K562 (cell line): Measurements from ENCODE around the gene IRAK4. TPM values are rescaled to one million over a fixed set of nuclear protein-coding genes. Genes with fewer than 3 reads are reported as not detected.

Experiments used
- ARID3B ChIP-seq: fragments of 250-450 bp; sonication (Bioruptor Pico); IDR thresholded peaks from 2 replicates; pipeline ENCODE4 v1.4.0; 2020; ENCODE audit warnings: borderline replicate concordance
- BRD9 ChIP-seq: fragments of 450-650 bp; IDR thresholded peaks from 2 replicates; pipeline ENCODE4 v1.6.1; 2018; ENCODE audit warnings: low read depth; ENCODE audit not compliant: partially characterized antibody
- CBFA2T3 ChIP-seq: fragments of 450-650 bp; IDR thresholded peaks from 2 replicates; pipeline ENCODE4 v1.6.1; 2017
- E2F3 ChIP-seq: fragments of 250-450 bp; sonication (Bioruptor Pico); IDR thresholded peaks from 2 replicates; pipeline ENCODE4 v1.4.0; 2020; ENCODE audit warnings: mild to moderate bottlenecking
- E2F6 ChIP-seq, 2 experiments: IDR thresholded peaks; 2 replicates each; pipeline ENCODE4 v1.6.1; 2011; ENCODE audit warnings: borderline replicate concordance in 1 of 2, control low read depth in 1 of 2, low read depth in 1 of 2, low read length in 1 of 2, mild to moderate bottlenecking in 1 of 2, mixed read lengths in 1 of 2, moderate library complexity in 1 of 2; ENCODE audit not compliant: insufficient read depth in 1 of 2, insufficient read length in 1 of 2, poor library complexity in 1 of 2, severe bottlenecking in 1 of 2; ENCODE audit errors: extremely low read depth in 1 of 2
- FOXA1 ChIP-seq: fragments of 450-650 bp; IDR thresholded peaks from 2 replicates; pipeline ENCODE4 v1.6.1; 2016; ENCODE audit warnings: mild to moderate bottlenecking, borderline replicate concordance
- FOXK2 ChIP-seq, 2 experiments: fragments of 450-650 bp; IDR thresholded peaks in 1 of 2; conservative IDR thresholded peaks in 1 of 2; 2 replicates each; pipeline ENCODE4 v1.6.1; 2016; ENCODE audit warnings: low read depth in 2 of 2, mild to moderate bottlenecking in 1 of 2
- GABPB2 ChIP-seq: fragments of 250-450 bp; sonication (Bioruptor Pico); conservative IDR thresholded peaks from 2 replicates; pipeline ENCODE4 v1.5.1; 2021; ENCODE audit warnings: mild to moderate bottlenecking
- HDAC2 ChIP-seq: fragments of 450-650 bp; IDR thresholded peaks from 2 replicates; pipeline ENCODE4 v1.6.1; 2016; ENCODE audit warnings: mild to moderate bottlenecking
- KHSRP ChIP-seq: fragments of 450-650 bp; IDR thresholded peaks from 2 replicates; pipeline ENCODE4 v1.6.1; 2017
- LEF1 ChIP-seq: fragments of 450-650 bp; IDR thresholded peaks from 2 replicates; pipeline ENCODE4 v1.6.1; 2016; ENCODE audit warnings: mild to moderate bottlenecking
- MAFF ChIP-seq: IDR thresholded peaks from 2 replicates; pipeline ENCODE4 v1.6.1; 2012; ENCODE audit warnings: low read length, improper control_type of control experiment
- MXI1 ChIP-seq: IDR thresholded peaks from 2 replicates; pipeline ENCODE4 v1.6.1; 2011; ENCODE audit warnings: low read depth, mild to moderate bottlenecking, improper control_type of control experiment, low read length
- MYC ChIP-seq, 2 experiments: fragments of 250-450 bp in 1 of 2; sonication (Bioruptor Pico) in 1 of 2; IDR thresholded peaks; 2 replicates each; pipeline versions ENCODE4 v1.5.1 to v1.6.1; 2012 to 2021; ENCODE audit warnings: low read depth in 2 of 2, borderline replicate concordance in 1 of 2, improper control_type of control experiment in 1 of 2, low read length in 1 of 2, mild to moderate bottlenecking in 1 of 2, moderate library complexity in 1 of 2
- NCOR1 ChIP-seq: fragments of 450-650 bp; IDR thresholded peaks from 2 replicates; pipeline ENCODE4 v1.6.1; 2016; ENCODE audit warnings: mild to moderate bottlenecking, moderate library complexity
- NR2C1 ChIP-seq, 2 experiments: fragments of 450-650 bp; IDR thresholded peaks; 2 replicates each; pipeline ENCODE4 v1.6.1; 2017; ENCODE audit warnings: mild to moderate bottlenecking in 2 of 2, antibody characterized with exemption in 1 of 2, inconsistent platforms in 1 of 2, missing compliant biosample characterization in 1 of 2, missing genetic modification characterization in 1 of 2
- NUFIP1 ChIP-seq: fragments of 450-650 bp; IDR thresholded peaks from 2 replicates; pipeline ENCODE4 v1.6.1; 2018; ENCODE audit not compliant: partially characterized antibody
- PHF8 ChIP-seq: fragments of 200-600 bp; sonication (generic); IDR thresholded peaks from 2 replicates; pipeline ENCODE4 v1.6.1; 2012; ENCODE audit warnings: mixed run types, mild to moderate bottlenecking, inconsistent platforms, low read length, moderate library complexity, borderline replicate concordance
- POLR2AphosphoS5 ChIP-seq: IDR thresholded peaks from 2 replicates; pipeline ENCODE4 v1.6.1; 2011; ENCODE audit warnings: mild to moderate bottlenecking, low read depth, low read length, moderate library complexity; ENCODE audit not compliant: control insufficient read depth, insufficient read depth
- TCF3 ChIP-seq: sonication (generic); formaldehyde crosslinking; IDR thresholded peaks from 2 replicates; pipeline ENCODE4 v1.4.0; 2020; ENCODE audit warnings: mild to moderate bottlenecking, missing genetic modification reagents
- THRB ChIP-seq: fragments of 450-650 bp; formaldehyde crosslinking; conservative IDR thresholded peaks from 2 replicates; pipeline ENCODE4 v1.4.0; 2022; ENCODE audit warnings: mild to moderate bottlenecking, missing genetic modification characterization
- XRCC4 ChIP-seq: IDR thresholded peaks from one replicate; pipeline ENCODE4 v1.6.1; 2011; ENCODE audit not compliant: insufficient read depth, insufficient read length; ENCODE audit errors: extremely low read depth
- ZBTB17 ChIP-seq: fragments of 450-650 bp; formaldehyde crosslinking; IDR thresholded peaks from 2 replicates; pipeline ENCODE4 v1.4.0; 2020; ENCODE audit warnings: mild to moderate bottlenecking
- ZNF12 ChIP-seq: sonication (generic); formaldehyde crosslinking; IDR thresholded peaks from 2 replicates; pipeline ENCODE4 v1.4.0; 2020; ENCODE audit warnings: mild to moderate bottlenecking, missing genetic modification reagents
- ZNF174 ChIP-seq: fragments of 250-450 bp; sonication (Bioruptor Pico); IDR thresholded peaks from 2 replicates; pipeline ENCODE4 v1.4.0; 2020; ENCODE audit warnings: mild to moderate bottlenecking
- ZNF324 ChIP-seq: fragments of 250-450 bp; sonication (Bioruptor Pico); IDR thresholded peaks from 2 replicates; pipeline ENCODE4 v1.4.0; 2020; ENCODE audit warnings: mild to moderate bottlenecking
- ZNF408 ChIP-seq: fragments of 250-450 bp; sonication (Bioruptor Pico); IDR thresholded peaks from 2 replicates; pipeline ENCODE4 v1.4.0; 2020; ENCODE audit warnings: low read depth, mild to moderate bottlenecking, moderate library complexity
- ZNF780A ChIP-seq: fragments of 250-450 bp; sonication (Bioruptor Pico); IDR thresholded peaks from 2 replicates; pipeline ENCODE4 v1.5.0; 2021; ENCODE audit warnings: mild to moderate bottlenecking
- polyA plus RNA-seq, 8 experiments: library from polyadenylated mRNA; depleted of rRNA in 4 of 8; stranded (reverse) in 5 of 8; unstranded in 3 of 8; fragments of >200 nt; fragmentation: Nextera tagmentation in 2 of 8; fragmentation: Illumina TruSeq in 1 of 8; extraction: Ambion mirVana in 2 of 8; extraction: Trizol in 1 of 8; gene quantifications; 2 replicates each; pipeline versions ENCODE4 v1.2.1 to v1.2.3, GENCODE V29; 2011 to 2014; ENCODE audit warnings: inconsistent platforms in 1 of 8, missing spikeins in 1 of 8
- total RNA-seq, 7 experiments: library from RNA; depleted of rRNA in 6 of 7; stranded (reverse); fragments of >200 nt in 6 of 7; fragmentation: Illumina TruSeq in 2 of 7; extraction: Trizol in 2 of 7; gene quantifications; 2 replicates each; pipeline versions ENCODE4 v1.2.1 to v1.2.3, GENCODE V29; 2011 to 2021; ENCODE audit warnings: low replicate concordance in 1 of 7

The IRAK4 gene
- total and polyA plus RNA-seq, 9 of the 15 experiments (the other 6 are each of a cell fraction or from before 2014, with no cell fraction given), result 10.8 to 34.5 (median 16.0) TPM

GRCh38 chr12:43758247-43758727 lies 464 bp upstream of the IRAK4 start (continued):
- TF ChIP-seq NUFIP1 (no peak), BRD9 (no peak), ZNF780A (CRISPR knock-in tag) (no peak), MYC (IDR thresholded peaks at IDR 0.05; ENCODE audit: low read depth, low read length) (peak; percentile 62; the same call in 1 of the 2 replicates), MYC (CRISPR knock-in tag; IDR thresholded peaks at IDR 0.05; ENCODE audit: borderline replicate concordance, low read depth) (no peak), TCF3 (no peak), ARID3B (CRISPR knock-in tag) (no peak), ZNF12 (CRISPR knock-in tag) (no peak), MXI1 (0 out of 2 replicates have a peak, but pooled peaks have one; percentile 27), FOXK2 (conservative IDR thresholded peaks at IDR 0.05 in 1 of 2, IDR thresholded peaks at IDR 0.05 in 1 of 2; ENCODE audit: low read depth in 2 of 2) (no peak), ZBTB17 (CRISPR knock-in tag) (no peak), CBFA2T3 (no peak), FOXA1 (no peak), ZNF324 (CRISPR knock-in tag) (no peak), PHF8 (peak; percentile 63; the same call in 1 of the 2 replicates), NCOR1 (no peak), HDAC2 (0 out of 2 replicates have a peak, but pooled peaks have one; percentile 22), THRB (0 out of 2 replicates have a peak, but pooled peaks have one; percentile 33), KHSRP (no peak), GABPB2 (no peak), XRCC4 (no peak), POLR2AphosphoS5 (no peak), E2F3 (CRISPR knock-in tag) (no peak), NR2C1 (IDR thresholded peaks at IDR 0.05) (no peak), NR2C1 (tag; IDR thresholded peaks at IDR 0.05) (no peak), ZNF174 (no peak), ZNF408 (no peak), MAFF (no peak), E2F6 (IDR thresholded peaks at IDR 0.05; ENCODE audit: borderline replicate concordance in 1 of 2, extremely low read depth in 1 of 2, insufficient read depth in 1 of 2, insufficient read length in 1 of 2, low read depth in 1 of 2, low read length in 1 of 2, poor library complexity in 1 of 2, severe bottlenecking in 1 of 2) (peak; percentile 60 to 61), LEF1 (no peak)
